Fibroblast of lung (primary cell): ENCODE data around the gene SP7. TPM values are rescaled to one million over a fixed set of nuclear protein-coding genes. Genes with fewer than 3 reads are reported as not detected.
"Not testable (repeated sequence)": the region's sequence is repeated elsewhere in the genome, so short reads cannot be mapped to it uniquely, and the experiment has no call there.

Experiments
- DNase-seq, 2 donors: peaks; one replicate each; pipeline versions ENCODE4 v3.0.0 to v3.0.0-alpha.2; 2010; ENCODE audit warnings: low read depth in 2 of 2
- H2AFZ ChIP-seq: 2 replicates; pipeline ENCODE4 v1.5.1; 2012; ENCODE audit warnings: low read length, control low read depth, inconsistent platforms
- H3K27ac ChIP-seq: 2 replicates; pipeline ENCODE4 v1.5.1; 2011; ENCODE audit warnings: low read length, control low read depth; ENCODE audit not compliant: insufficient read depth
- H3K27me3 ChIP-seq: 2 replicates; pipeline ENCODE4 v1.5.1; 2011; ENCODE audit warnings: mild to moderate bottlenecking, low read length; ENCODE audit not compliant: control insufficient read depth, insufficient read depth
- H3K36me3 ChIP-seq: 2 replicates; pipeline ENCODE4 v1.5.1; 2011; ENCODE audit warnings: low read length; ENCODE audit not compliant: control insufficient read depth, insufficient read depth
- H3K4me1 ChIP-seq: 2 replicates; pipeline ENCODE4 v1.5.1; 2011; ENCODE audit warnings: low read length; ENCODE audit not compliant: control insufficient read depth, insufficient read depth; ENCODE audit errors: extremely low read depth
- H3K4me2 ChIP-seq: 2 replicates; pipeline ENCODE4 v1.5.1; 2011; ENCODE audit warnings: low read length, control low read depth; ENCODE audit not compliant: insufficient read depth; ENCODE audit errors: extremely low read depth
- H3K4me3 ChIP-seq, 4 experiments: fragments of 200-600 bp in 1 of 4; sonication (generic) in 1 of 4; replicated peaks in 1 of 4; 2 replicates each; pipeline ENCODE4 v1.5.1; 2011 to 2016; ENCODE audit warnings: low read length in 4 of 4, low read depth in 3 of 4, mild to moderate bottlenecking in 3 of 4, control low read depth in 2 of 4, inconsistent platforms in 1 of 4, mixed read lengths in 1 of 4; ENCODE audit not compliant: insufficient read depth in 1 of 4; ENCODE audit errors: control extremely low read depth in 1 of 4
- H3K79me2 ChIP-seq: 2 replicates; pipeline ENCODE4 v1.5.1; 2012; ENCODE audit warnings: mild to moderate bottlenecking, low read length, inconsistent platforms; ENCODE audit not compliant: control insufficient read depth, insufficient read depth
- H3K9ac ChIP-seq: 2 replicates; pipeline ENCODE4 v1.5.1; 2011; ENCODE audit warnings: mild to moderate bottlenecking, low read length, control low read depth; ENCODE audit not compliant: insufficient read depth
- H3K9me3 ChIP-seq: 2 replicates; pipeline ENCODE4 v1.5.1; 2012; ENCODE audit warnings: low read depth, low read length; ENCODE audit not compliant: control insufficient read depth, insufficient read depth
- H4K20me1 ChIP-seq: 2 replicates; pipeline ENCODE4 v1.5.1; 2011; ENCODE audit warnings: low read length; ENCODE audit not compliant: control insufficient read depth, insufficient read depth; ENCODE audit errors: extremely low read depth
- CTCF ChIP-seq, 2 donors: IDR thresholded peaks in 1 of 2; conservative IDR thresholded peaks in 1 of 2; 1 replicate in 1 of 2; 2 replicates in 1 of 2; pipeline ENCODE4 v1.5.1; 2011 to 2012; ENCODE audit warnings: low read length in 2 of 2, control low read depth in 1 of 2, inconsistent platforms in 1 of 2, low read depth in 1 of 2, mild to moderate bottlenecking in 1 of 2
- EZH2 ChIP-seq: IDR thresholded peaks from 2 replicates; pipeline ENCODE4 v1.5.1; 2012; ENCODE audit warnings: low read length, control low read depth, mild to moderate bottlenecking; ENCODE audit errors: missing control alignments
- polyA plus RNA-seq, 2 donors: library from polyadenylated mRNA; depleted of rRNA in 1 of 2; stranded (reverse) in 1 of 2; unstranded in 1 of 2; fragments of >200 nt; gene quantifications; 2 replicates each; pipeline ENCODE4 v1.2.1, GENCODE V29; 2011 to 2012; ENCODE audit warnings: missing spikeins in 1 of 2
- total RNA-seq: library from RNA; depleted of rRNA; stranded (reverse); fragments of >200 nt; gene quantifications from 2 replicates; pipeline ENCODE4 v1.2.1, GENCODE V29; 2014

SP7 gene
- total and polyA plus RNA-seq, 2 donors (not counting 1 experiment from before 2014, with no cell fraction given), result not detected

- no peak overlapping the region for H3K4me2 ChIP-seq
- no peaks in the 10 kb centered on the region for H4K20me1 ChIP-seq
- peaks cover 11% of the 10 kb centered on the region for H3K36me3 ChIP-seq
- H3K4me1 ChIP-seq, result peaks cover 23% of the 10 kb centered on the region
- no peak overlapping the region for H3K4me3 ChIP-seq
- TF ChIP-seq CTCF (conservative IDR thresholded peaks at IDR 0.05 in 1 of 2, IDR thresholded peaks at IDR 0.05 in 1 of 2; ENCODE audit: low read depth in 1 of 2, low read length in 2 of 2), result no peak
- no peak for TF ChIP-seq EZH2
- no peaks in the 10 kb centered on the region for H3K27me3 ChIP-seq
- no peaks in the 10 kb centered on the region for H3K9me3 ChIP-seq
- H3K27ac ChIP-seq, result no peak overlapping the region
- DNase-seq, result no peak
- no peak overlapping the region for H2AFZ ChIP-seq
- no peak overlapping the region for H3K9ac ChIP-seq
- H3K79me2 ChIP-seq, result peaks cover 20% of the 10 kb centered on the region
These were observed 42.1 kb upstream of the SP7 start for GRCh38 chr12:53378222-53378621.

DNA sequence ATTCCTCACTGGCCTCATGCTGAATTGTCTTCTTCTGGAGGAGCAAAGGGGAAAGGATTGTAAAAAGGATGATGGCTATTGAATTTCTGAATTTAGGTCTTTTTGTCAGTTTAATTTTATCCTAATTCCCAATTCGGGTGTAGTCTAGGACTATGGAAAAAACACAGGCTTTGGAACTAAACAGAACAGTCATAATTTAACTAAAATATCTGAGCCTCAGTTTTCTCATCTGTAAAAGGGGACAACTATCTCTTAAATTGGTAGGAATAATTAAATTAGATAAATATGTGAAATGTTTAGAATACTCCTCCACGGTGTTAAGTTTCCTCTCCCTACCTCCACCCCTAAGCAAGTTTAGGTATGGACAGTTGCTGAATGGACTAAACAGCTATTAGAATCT, 40.6 kb upstream of the SP7 start:
- no peak for DNase-seq
- Histone ChIP-seq H3K4me2 (no peak overlapping the region), H3K79me2 (peaks cover 6% of the 10 kb centered on the region), H3K27me3 (no peaks in the 10 kb centered on the region), H3K36me3 (no peaks in the 10 kb centered on the region), H3K4me3 (no peak overlapping the region), H3K4me1 (peaks cover 12% of the 10 kb centered on the region), H4K20me1 (no peaks in the 10 kb centered on the region), H3K27ac (no peak overlapping the region), H2AFZ (no peak overlapping the region), H3K9me3 (no peaks in the 10 kb centered on the region), H3K9ac (no peak overlapping the region)
- no peak for TF ChIP-seq EZH2
- TF ChIP-seq CTCF (conservative IDR thresholded peaks at IDR 0.05 in 1 of 2, IDR thresholded peaks at IDR 0.05 in 1 of 2; ENCODE audit: low read depth in 1 of 2, low read length in 2 of 2), result no peak

- not testable (repeated sequence) for H4K20me1 ChIP-seq, H3K9me3 ChIP-seq, H3K4me3 ChIP-seq, H3K79me2 ChIP-seq, H3K4me2 ChIP-seq, H2AFZ ChIP-seq, H3K27ac ChIP-seq, DNase-seq, H3K9ac ChIP-seq, H3K27me3 ChIP-seq, H3K36me3 ChIP-seq
- peaks cover 19% of the 10 kb centered on the region for H3K4me1 ChIP-seq
These were observed 38.1 kb upstream of the SP7 start for GRCh38 chr12:53374277-53374676.

- DNase-seq, H3K79me2 ChIP-seq, H3K27ac ChIP-seq, H3K4me3 ChIP-seq, H4K20me1 ChIP-seq, H3K9me3 ChIP-seq, H3K9ac ChIP-seq, H3K27me3 ChIP-seq, H3K4me2 ChIP-seq, H3K36me3 ChIP-seq: not testable (repeated sequence)
- Histone ChIP-seq H2AFZ (peak overlapping the region; percentile 70), H3K4me1 (peaks cover 13% of the 10 kb centered on the region)
These were observed 37.5 kb upstream of the SP7 start for GRCh38 chr12:53373554-53374133.
